ENCODE data around the gene CREB5.

The CREB5 gene

DNA sequence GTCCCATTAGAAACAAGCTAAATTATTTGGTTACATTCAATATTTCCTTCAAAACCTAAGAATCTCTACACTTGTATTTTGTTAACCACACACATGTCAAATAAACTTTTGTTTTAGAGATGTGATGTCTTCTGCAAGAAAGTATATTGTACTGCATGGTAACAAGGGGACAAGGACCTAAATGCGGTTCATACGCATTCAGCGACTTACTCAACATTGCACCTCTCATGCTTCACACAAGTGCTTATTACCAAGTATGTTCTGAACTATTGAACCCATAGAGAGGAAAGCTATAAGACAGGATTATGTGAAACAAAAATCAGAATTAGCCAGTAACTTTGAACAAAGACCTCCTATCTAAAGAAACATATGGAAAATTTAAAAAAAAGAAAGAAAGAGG lies 68.3 kb downstream of the CREB5 start:
- DNase-seq (ENCODE audit: low spot score): no peak

DNA sequence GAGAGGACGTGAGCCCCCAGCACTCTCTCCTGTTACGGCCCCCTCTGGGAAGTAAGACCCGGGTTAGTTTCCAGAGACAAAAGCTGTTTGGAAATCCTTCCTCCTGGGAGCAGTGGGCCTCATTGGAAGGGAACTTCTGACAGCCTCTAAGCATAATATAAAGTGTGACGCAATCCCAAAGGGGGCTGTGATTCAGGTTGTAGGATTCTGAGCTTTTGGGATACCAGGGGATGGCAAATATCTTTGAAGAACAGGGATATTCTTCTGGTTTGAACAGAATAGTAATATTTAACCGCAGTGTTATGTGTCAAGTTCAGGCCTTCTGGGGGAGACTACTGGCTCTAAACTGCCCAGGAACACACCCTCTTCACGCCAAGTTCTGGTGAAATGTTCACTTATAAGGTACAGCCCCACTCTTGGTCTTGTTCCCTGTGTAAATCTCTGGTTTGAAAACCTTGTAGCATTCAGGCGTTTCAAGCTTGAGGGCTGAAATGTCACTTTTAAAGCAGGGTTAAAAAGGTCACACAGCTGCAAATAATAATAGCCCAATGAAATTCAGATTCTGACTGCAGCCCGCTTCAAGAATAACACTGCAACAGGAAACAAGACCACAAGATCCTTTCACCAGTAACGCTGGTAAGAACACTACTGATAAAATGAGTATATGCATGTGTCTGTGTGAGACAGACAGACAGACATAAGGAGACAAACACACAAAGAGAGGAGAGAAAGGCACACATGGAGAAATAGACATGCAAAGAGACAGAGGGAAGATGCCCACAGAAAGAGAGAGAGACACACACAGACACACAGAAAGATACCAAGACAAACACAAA lies 69.0 kb downstream of the CREB5 start:
- no peak for DNase-seq (ENCODE audit: low spot score)

DNA sequence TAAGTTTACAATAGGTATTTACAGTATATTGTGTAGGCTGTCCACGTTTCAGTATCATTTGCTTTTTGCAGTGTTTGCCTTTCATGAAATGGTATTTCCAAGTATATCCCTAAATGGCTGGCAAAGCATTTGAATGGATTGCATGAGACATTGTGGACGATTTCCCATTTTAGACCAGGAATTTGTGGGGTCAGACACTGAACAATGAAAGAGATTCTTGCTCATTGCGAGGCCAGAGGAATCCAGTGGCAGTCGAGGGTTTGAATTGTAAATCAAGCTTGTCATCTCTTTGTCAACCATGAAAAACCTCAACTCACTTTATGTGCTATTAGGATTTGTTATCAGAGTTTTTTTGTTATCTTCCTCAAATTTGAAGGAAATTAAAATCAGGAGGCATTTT lies 70.8 kb downstream of the CREB5 start:
- no peak for DNase-seq (ENCODE audit: low spot score)

DNA sequence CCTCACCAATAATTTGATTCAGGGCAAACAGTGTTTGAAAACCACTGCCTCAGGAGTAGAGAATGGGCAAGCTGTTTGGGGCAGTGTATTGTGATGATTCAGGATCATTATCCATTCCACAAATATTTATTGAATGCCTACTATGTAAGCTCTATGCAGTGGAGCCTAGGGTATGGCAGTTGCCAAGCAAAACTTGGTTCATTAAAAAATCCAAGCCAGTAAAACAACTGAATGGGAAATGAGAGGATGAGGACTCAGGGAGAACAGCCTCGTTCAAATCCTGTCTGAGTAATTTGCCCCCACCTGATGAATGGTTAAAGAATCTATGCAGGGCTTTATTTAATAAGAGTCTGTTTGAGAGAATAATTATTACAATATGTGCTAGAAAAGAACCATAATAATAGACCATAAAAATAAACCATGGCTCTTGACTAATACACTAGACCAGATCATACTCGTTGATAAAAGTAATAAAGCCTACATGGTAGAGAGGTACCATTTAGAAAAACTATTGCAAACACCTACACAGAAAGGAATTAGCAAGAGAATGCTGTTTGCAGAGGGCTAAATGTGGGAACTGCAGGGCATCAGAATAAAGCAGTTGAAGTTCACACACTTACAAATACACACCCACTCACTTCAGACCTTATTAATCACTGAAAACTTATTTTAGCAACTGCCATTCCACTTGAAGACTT lies 71.7 kb downstream of the CREB5 start:
- no peak for DNase-seq (ENCODE audit: low spot score)

DNA sequence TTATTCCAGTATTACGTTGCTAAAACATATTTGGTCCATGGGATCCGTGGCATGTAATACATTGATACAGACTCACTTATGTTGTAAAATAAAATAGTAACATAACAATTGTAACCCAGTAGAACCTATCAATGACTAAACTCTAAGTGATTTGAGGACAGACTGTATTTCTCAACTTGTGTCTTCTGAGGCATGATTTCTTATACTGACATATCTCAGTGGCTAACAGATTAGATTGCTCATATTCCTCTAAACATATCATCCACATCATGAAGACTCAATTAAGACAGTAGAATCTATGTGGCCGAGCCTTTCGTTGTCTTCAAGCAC lies 72.3 kb downstream of the CREB5 start:
- no peak for DNase-seq (ENCODE audit: low spot score)

DNA sequence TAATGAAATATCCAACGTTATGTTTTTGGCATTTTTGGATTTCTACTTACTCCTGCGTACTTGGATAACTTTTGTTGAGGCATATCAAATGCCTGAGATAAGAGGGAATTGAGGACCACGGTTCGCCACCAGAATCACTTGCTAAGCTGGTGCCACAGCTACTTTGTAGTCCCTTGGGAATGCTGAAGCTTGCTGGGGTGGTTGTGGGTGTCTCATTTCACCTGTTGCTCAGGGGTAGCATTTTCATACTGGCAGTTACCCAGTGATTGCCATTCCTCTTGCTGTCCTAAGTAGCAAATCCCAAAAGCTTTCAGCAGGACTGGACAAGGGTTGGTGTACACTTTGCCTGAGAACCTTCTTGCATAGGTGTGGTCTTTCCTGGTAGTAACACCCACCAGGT lies 75.2 kb downstream of the CREB5 start:
- no peak for DNase-seq (ENCODE audit: low spot score)

DNA sequence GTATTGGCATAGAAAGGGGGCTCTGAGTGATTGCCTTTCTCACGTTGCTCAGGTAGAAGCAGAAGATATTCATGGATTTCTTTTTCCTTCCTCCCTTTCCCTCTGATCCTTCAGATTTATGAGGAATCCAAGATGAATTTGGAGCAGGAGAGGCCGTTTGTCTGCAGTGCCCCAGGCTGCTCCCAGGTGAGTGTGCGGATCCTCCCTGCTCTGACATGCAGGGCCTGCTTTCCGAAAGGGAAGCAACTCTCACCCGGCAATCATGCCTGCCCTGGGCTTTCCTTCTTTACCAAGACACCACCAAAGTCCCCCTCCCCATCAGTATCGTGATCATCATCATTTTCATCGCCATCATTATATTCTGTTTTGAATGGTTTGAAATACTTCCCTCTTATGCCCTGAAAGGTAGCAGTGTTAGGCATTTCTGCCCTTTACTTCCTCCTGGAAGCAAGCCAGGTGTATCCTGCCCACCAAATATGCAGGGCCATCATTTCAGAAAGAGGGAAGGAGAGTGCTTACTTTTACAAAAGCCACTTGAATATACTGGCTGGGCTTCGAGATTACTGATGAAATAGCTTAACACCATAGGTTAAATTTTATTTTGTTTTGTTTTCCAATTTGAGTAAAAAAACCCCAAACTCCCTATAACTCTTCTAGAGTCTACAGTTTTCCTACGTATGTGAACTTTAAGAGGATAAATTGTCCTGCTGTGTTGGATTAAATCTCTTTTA lies 75.9 kb downstream of the CREB5 start:
- DNase-seq (ENCODE audit: low spot score): no peak

DNA sequence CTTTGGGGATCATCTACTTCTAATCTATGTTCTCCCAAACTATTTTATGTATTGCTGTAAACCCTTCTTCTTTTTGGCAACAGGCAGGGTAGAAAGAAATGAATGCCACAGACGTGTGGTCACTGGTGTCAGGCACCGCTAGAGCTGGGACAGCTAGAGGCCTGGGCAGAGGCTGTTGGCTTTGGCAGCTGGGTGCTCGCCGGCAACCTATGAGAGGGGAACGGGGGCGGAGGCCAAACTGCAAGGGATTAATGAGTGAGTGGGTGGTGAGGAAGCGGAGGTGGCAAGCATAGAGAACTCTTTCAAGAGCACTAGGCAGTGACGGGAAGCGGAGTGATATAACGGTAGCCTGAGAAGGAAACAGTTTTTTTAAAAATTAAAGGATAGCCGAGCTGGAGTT lies 78.5 kb downstream of the CREB5 start:
- no peak for DNase-seq (ENCODE audit: low spot score)

DNA sequence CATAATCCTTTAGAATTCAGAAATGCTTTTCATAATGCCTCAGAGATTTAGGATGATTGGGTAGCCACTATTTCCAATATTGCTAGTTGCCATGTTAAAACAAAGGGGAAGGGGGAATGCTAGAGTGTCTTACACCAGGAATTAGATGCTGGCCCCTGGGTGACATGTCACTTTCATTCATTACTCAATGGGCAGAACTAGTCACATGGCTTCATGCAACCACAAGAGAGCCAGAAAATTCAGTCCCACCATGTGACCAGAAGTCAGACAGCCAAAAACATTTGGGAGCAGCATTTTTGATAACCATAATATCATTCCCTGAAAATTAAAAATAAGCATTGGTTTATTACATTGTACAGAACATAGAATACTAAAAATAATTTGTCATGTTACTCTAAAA lies 81.2 kb downstream of the CREB5 start:
- no peak for DNase-seq (ENCODE audit: low spot score)

DNA sequence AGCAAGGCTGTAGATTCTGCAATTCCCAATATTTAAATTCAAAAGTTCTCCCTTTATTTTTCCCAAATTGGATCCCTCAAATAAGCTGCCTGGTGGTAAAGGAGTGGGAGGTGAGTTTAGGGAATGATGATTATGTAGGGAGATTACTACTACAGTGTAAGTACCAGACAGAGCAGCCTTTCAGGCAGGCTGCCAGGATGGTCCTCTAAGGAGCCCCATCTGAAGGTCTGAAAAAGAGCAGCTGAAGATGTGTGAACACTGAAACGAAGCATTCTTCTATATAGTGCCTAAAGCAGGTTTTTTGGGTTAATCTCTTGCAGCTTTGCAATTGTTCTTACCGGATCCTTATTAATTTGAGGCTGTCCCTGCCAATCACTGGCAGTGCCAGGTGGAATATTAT lies 84.7 kb downstream of the CREB5 start:
- DNase-seq (ENCODE audit: low spot score): no peak

DNA sequence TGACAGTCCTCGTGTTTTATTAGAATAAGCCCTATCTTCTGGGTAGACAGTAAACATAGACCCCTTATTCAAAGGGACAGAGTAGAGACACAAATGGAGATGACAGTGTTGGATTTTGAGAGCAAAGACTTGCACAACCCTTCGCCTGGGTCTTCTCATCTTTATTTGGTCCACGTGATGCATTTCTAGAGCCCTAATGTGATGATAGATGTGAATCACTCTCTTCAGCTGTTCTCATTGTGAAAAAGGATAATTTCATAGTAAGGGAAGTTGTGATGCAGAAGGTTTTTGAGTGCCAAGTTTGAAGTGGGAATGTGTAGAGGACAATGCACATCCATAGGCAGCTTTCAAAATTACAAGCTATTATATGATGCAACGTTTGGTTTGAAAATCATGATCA lies 86.3 kb downstream of the CREB5 start:
- DNase-seq (ENCODE audit: low spot score): no peak

DNA sequence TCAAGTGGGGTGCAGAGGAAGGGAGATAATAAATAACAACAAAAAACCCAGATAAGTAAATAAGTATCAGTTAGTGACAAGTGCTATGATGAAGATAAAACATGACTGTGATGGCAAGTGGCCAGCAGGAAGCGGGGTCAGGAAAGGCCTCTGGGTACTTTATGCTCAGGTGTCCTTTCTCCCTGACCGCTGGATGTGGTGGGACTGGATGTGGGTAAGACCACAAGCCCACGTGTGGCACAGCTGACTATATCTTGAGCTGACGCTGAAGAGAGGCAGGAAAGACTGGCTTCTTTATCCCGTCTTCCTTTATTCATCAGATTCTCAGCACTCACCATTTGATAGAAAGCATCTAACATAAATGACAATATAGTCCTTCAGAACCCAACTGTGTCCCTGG lies 87.8 kb downstream of the CREB5 start:
- DNase-seq (ENCODE audit: low spot score): no peak

DNA sequence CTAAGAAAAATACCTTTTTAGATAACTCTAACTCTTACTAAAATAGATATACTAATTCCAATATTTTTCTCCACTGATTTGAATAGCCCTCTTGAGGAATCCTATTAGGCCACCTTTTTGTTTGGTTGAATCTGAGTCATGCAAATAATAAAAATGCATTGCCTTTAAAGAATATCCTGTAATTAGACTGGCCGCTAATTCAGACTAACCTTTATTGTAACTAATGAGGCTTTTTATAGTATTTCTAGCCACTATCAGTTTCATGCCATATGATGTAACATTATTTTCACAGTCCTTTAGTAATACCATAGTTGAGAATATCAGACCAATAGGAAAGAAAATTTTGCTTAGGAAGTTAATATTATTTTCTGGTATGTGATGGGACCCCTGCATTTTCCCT lies 90.1 kb downstream of the CREB5 start:
- no peak for DNase-seq (ENCODE audit: low spot score)

DNA sequence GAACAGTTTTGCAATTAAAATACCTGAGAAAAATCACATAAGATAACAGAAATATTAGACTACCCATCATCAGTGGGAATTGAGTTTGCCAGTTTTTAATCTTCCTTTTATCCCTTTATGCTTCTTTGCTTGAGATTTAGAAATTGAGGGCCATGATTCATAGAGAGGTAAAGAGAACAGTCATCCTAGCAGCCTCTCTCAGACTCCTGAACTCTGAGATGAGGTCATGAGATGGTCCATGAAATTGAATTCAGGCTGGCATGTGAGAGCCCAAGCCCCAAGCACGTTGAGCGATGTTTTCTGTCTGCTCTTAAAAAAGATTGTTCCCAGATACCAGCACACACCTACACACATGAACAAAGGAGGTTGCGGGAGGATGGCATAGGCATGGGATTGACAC lies 91.1 kb downstream of the CREB5 start:
- DNase-seq (ENCODE audit: low spot score): no peak

DNA sequence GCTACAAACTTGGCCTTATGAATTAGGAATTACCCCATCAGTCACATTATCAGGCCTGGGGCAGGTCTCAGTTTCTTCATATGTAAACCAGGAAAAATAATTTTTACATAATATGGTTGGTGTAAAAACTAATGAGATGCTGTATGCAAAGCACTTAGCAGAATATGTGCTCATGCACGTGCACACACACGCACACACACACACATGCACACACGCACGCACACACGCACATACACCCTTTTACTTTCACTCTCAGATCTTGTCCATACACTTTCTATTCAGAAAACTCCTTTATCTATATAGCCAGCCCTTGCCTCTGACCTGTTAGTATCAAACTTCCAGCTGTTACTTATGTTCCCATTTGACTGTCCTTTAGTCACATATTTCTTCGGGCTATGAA lies 92.7 kb downstream of the CREB5 start:
- no peak for DNase-seq (ENCODE audit: low spot score)

DNA sequence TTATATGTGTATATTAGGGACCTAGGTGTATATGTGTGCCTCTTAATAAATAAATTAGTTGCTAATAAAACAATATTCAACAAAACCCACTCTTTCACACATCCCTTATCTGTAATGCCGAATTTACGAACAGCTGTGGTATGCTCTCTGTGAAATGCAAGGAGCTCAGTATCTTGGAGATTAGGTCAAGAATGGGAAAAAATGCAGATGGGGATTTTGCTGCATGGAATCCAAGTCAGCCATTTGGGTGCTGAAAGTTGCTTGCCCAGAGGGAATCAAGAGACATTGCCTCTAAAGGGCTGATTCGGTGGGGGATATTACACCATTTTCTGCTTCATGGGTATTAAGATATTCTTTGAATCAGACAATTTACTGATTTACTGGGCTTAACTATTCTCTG lies 93.5 kb downstream of the CREB5 start:
- no peak for DNase-seq (ENCODE audit: low spot score)

DNA sequence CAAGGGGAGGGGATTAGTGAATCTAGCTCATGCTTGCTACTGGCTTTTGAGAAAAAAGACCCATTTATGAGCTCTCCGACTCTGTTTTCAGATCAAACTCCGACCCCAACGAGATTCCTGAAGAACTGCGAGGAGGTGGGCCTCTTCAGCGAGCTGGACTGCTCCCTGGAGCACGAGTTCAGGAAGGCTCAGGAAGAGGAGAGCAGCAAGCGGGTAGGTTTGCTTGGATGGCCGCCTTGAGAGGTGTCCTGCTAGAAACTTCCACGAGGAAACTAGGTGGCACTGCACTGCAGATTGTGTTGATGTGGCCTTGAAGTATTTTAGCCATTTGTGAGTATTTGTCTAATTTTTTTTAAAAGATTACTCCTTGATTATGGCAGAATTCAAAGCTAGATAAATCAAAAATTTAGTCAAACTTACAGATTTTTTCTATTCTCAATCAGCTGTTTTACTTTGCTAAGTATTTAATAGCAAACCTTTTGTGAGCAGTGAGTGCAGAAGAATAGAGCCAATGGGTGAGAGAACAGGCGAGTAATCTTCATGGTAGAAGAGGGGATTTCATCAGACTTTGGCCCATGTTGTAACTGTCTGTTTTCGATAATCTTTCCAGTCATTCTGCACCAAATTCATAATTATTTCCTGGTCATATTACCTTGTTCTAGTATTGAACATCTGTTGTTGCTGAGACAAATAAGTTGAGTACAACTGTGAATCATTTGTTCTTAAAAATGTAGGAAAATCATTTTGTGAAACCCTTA lies 95.4 kb downstream of the CREB5 start:
- DNase-seq (ENCODE audit: low spot score): no peak

DNA sequence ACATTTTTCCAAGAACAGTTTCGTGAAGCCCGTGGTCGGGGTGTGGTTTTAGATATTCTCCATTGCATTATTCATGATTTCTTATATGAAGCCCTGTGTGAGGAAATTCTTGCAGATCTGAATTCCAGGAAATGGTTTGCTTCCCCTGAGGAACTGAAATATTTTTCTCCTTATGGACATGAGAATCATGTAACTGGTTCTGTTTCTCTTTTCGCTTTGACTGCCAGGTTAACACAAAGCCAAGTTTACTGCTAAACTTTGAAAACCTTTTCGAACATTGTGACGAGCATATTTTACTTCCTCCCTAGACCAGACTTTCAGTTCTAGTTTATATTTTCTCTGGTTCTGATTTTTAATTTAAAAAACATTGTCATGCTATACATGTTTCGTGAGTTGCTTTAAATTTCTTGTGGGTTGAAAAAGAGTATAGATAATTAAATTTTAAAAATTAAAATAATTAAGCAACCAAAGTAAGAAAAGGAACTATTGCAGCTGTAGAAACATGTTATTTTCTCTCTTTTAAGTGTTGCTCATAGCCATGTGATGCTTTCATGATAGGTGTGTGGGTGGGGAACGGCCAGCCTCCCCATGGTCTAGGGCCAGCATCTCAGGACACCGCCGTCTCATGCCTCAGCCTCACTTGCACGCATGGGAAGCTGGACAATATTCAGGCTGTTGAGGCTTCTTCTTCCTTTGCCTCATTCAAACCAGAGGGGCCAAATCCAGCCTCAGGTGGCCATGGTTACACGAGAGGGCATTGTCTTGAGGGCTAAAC lies 97.1 kb downstream of the CREB5 start:
- DNase-seq (ENCODE audit: low spot score): no peak

DNA sequence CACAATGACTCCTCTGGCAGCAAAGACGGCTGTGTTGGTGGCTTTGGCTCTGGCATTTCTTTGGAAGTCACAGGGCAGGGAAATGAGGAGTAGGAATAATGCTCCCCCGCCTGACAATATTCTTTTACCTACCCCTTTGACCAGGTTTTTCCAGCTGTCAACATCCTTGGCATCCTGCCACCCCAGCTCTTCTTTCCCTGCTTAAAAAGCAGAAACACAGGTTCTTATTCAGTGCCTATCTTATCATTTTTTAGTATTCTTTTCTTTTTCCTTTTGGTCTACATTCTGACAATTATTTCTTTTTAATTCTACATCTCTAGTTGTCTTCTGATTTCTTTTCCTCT lies 97.7 kb downstream of the CREB5 start:
- DNase-seq (ENCODE audit: low spot score): no peak

DNA sequence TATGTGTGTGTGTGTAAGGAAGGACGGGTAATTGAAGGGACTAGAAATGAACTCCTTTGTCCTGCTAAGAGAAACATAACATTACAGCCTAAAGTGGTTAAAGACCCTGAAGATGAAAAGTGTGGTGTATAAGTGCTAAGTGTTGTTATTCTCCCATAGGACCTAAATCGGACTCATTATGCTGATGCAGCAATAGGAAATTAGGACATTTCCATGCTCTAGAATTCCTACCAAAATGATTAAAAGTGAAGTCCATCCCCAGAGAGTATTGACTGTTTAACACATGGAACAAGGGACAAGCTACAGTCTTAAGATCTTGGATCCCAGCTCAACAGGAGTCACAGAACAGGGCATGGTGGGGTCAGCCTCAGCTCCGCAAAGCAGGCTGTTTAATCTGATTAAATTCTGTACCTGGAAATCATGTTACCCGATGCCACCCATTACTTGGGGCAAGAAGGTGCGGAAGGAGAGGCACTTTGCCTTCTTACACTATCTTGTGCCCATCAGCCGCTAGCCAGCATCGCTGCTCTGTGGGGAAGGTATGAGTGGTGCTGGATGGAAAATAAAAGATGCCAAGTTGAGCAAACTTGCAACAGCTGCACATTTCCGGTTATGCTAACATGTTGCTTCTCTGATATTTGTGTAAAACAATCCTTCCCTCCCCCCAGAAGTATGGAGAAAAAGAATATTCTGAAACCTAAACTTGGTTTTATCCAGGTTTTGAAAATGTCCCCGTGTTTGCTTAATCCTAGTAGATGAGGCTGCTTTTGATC lies 100.5 kb downstream of the CREB5 start:
- DNase-seq (ENCODE audit: low spot score): no peak

All from hepatic stellate cell (primary cell).